HEK293 (cell line): ENCODE measurements around the gene GTF2IRD1.

Experiments
- CTCF ChIA-PET: fragments of 350-600 bp; formaldehyde crosslinking; extraction: SDS; loops from one replicate; lab custom pipeline; 2021; ENCODE audit warnings: antibody characterized with exemption; lab: Yijun Ruan, JAX
- POLR2A ChIA-PET: fragments of 300-600 bp; formaldehyde crosslinking; extraction: SDS; loops from one replicate; lab custom pipeline; 2020; ENCODE audit warnings: antibody characterized with exemption, inconsistent platforms; lab: Yijun Ruan, JAX
- H3K27ac ChIP-seq: fragments of 200-500 bp; sonication (Bioruptor generic); 2 replicates; pipeline ENCODE4 v1.5.1; 2014; ENCODE audit warnings: low read depth, low read length, control low read depth, inconsistent platforms; ENCODE audit errors: extremely low read depth
- H3K36me3 ChIP-seq, 2 experiments: fragments of 200-500 bp in 1 of 2; sonication (Bioruptor generic) in 1 of 2; 1 replicate in 1 of 2; 2 replicates in 1 of 2; pipeline ENCODE4 v1.5.1; 2014 to 2017; ENCODE audit warnings: inconsistent platforms in 2 of 2, low read length in 2 of 2; ENCODE audit not compliant: control insufficient read depth in 2 of 2, insufficient read depth in 1 of 2
- H3K4me1 ChIP-seq: fragments of 200-500 bp; sonication (Bioruptor generic); 2 replicates; pipeline ENCODE4 v1.5.1; 2014; ENCODE audit warnings: mild to moderate bottlenecking, low read length, inconsistent platforms; ENCODE audit not compliant: control insufficient read depth, insufficient read depth
- H3K4me3 ChIP-seq: 2 replicates; pipeline ENCODE4 v1.5.1; 2011; ENCODE audit warnings: low read depth, mild to moderate bottlenecking, control low read depth, low read length, moderate library complexity
- H3K9me3 ChIP-seq: fragments of 200-500 bp; sonication (Bioruptor generic); 2 replicates; pipeline ENCODE4 v1.5.1; 2014; ENCODE audit warnings: low read depth, low read length, inconsistent platforms; ENCODE audit not compliant: control insufficient read depth, insufficient read depth
- GLI2 ChIP-seq: fragments of 450-650 bp; formaldehyde crosslinking; IDR thresholded peaks from 2 replicates; pipeline ENCODE4; 2017; ENCODE audit warnings: missing biosample characterization, missing genetic modification characterization, low read depth, borderline replicate concordance
- GLIS2 ChIP-seq: fragments of 450-650 bp; formaldehyde crosslinking; IDR thresholded peaks from 2 replicates; pipeline ENCODE4 v1.5.1; 2016; ENCODE audit warnings: missing biosample characterization, missing genetic modification characterization
- KLF1 ChIP-seq: fragments of 450-650 bp; formaldehyde crosslinking; IDR thresholded peaks from 2 replicates; pipeline ENCODE4 v1.5.1; 2016; ENCODE audit warnings: missing biosample characterization, missing genetic modification characterization
- KLF8 ChIP-seq: fragments of 450-650 bp; formaldehyde crosslinking; IDR thresholded peaks from 2 replicates; pipeline ENCODE4 v1.5.1; 2016; ENCODE audit warnings: missing biosample characterization, missing genetic modification characterization
- KLF9 ChIP-seq: fragments of 450-650 bp; formaldehyde crosslinking; IDR thresholded peaks from 2 replicates; pipeline ENCODE4 v1.5.1; 2016; ENCODE audit warnings: missing biosample characterization, missing genetic modification characterization, low read depth
- MZF1 ChIP-seq: fragments of 450-650 bp; formaldehyde crosslinking; IDR thresholded peaks from 2 replicates; pipeline ENCODE4 v1.5.1; 2017; ENCODE audit warnings: missing biosample characterization, missing genetic modification characterization, borderline replicate concordance
- PATZ1 ChIP-seq: fragments of 450-650 bp; formaldehyde crosslinking; IDR thresholded peaks from 2 replicates; pipeline ENCODE4 v1.5.1; 2016; ENCODE audit warnings: missing biosample characterization, missing genetic modification characterization
- SP2 ChIP-seq: fragments of 450-650 bp; formaldehyde crosslinking; IDR thresholded peaks from 2 replicates; pipeline ENCODE4 v1.5.1; 2016; ENCODE audit warnings: missing biosample characterization, missing genetic modification characterization
- SP7 ChIP-seq: fragments of 450-650 bp; formaldehyde crosslinking; IDR thresholded peaks from 2 replicates; pipeline ENCODE4 v1.5.1; 2016; ENCODE audit warnings: missing biosample characterization, missing genetic modification characterization
- TCF7L2 ChIP-seq: IDR thresholded peaks from 2 replicates; pipeline ENCODE4 v1.6.1; 2011; ENCODE audit warnings: low read depth, mild to moderate bottlenecking, inconsistent platforms, low read length, moderate library complexity, borderline replicate concordance
- ZBTB26 ChIP-seq: fragments of 450-650 bp; formaldehyde crosslinking; optimal IDR thresholded peaks from 2 replicates; pipeline ENCODE3; 2016; ENCODE audit warnings: missing biosample characterization, mild to moderate bottlenecking, missing genetic modification characterization
- ZBTB7A ChIP-seq: fragments of 450-650 bp; formaldehyde crosslinking; IDR thresholded peaks from 2 replicates; pipeline ENCODE4 v1.5.1; 2016; ENCODE audit warnings: low read depth, missing biosample characterization, missing genetic modification characterization
- ZBTB8A ChIP-seq: fragments of 450-650 bp; formaldehyde crosslinking; IDR thresholded peaks from 2 replicates; pipeline ENCODE4 v1.5.1; 2016; ENCODE audit warnings: missing biosample characterization, missing genetic modification characterization
- ZNF132 ChIP-seq: fragments of 450-650 bp; formaldehyde crosslinking; IDR thresholded peaks from 2 replicates; pipeline ENCODE4 v1.5.1; 2017; ENCODE audit warnings: missing biosample characterization, missing genetic modification characterization, borderline replicate concordance
- ZNF133 ChIP-seq: fragments of 450-650 bp; formaldehyde crosslinking; IDR thresholded peaks from 2 replicates; pipeline ENCODE4 v1.5.1; 2016; ENCODE audit warnings: missing biosample characterization, missing genetic modification characterization
- ZNF138 ChIP-seq: fragments of 450-650 bp; formaldehyde crosslinking; IDR thresholded peaks from 2 replicates; pipeline ENCODE4 v1.5.1; 2016; ENCODE audit warnings: missing biosample characterization, missing genetic modification characterization, borderline replicate concordance
- ZNF140 ChIP-seq: fragments of 450-650 bp; formaldehyde crosslinking; IDR thresholded peaks from 2 replicates; pipeline ENCODE4 v1.5.1; 2016; ENCODE audit warnings: missing biosample characterization, missing genetic modification characterization
- ZNF174 ChIP-seq: fragments of 450-650 bp; formaldehyde crosslinking; IDR thresholded peaks from 2 replicates; pipeline ENCODE4 v1.5.0; 2017; ENCODE audit warnings: missing biosample characterization, mild to moderate bottlenecking, missing genetic modification characterization
- ZNF311 ChIP-seq: fragments of 450-650 bp; formaldehyde crosslinking; IDR thresholded peaks from 2 replicates; pipeline ENCODE4 v1.5.1; 2017; ENCODE audit warnings: missing biosample characterization, missing genetic modification characterization, borderline replicate concordance
- ZNF394 ChIP-seq: fragments of 450-650 bp; formaldehyde crosslinking; IDR thresholded peaks from 2 replicates; pipeline ENCODE4 v1.5.1; 2016; ENCODE audit warnings: missing biosample characterization, missing genetic modification characterization, mild to moderate bottlenecking, moderate library complexity, borderline replicate concordance
- ZNF398 ChIP-seq: fragments of 450-650 bp; formaldehyde crosslinking; IDR thresholded peaks from 2 replicates; pipeline ENCODE4 v1.5.1; 2017; ENCODE audit warnings: missing biosample characterization, missing genetic modification characterization
- ZNF544 ChIP-seq: fragments of 450-650 bp; formaldehyde crosslinking; IDR thresholded peaks from 2 replicates; pipeline ENCODE4 v1.5.0; 2017; ENCODE audit warnings: missing biosample characterization, missing genetic modification characterization
- ZNF629 ChIP-seq: fragments of 450-650 bp; formaldehyde crosslinking; IDR thresholded peaks from 2 replicates; pipeline ENCODE4 v1.5.1; 2017; ENCODE audit warnings: missing biosample characterization, missing genetic modification characterization
- ZNF654 ChIP-seq: fragments of 450-650 bp; formaldehyde crosslinking; IDR thresholded peaks from 2 replicates; pipeline ENCODE4 v1.5.1; 2016; ENCODE audit warnings: low read depth, missing biosample characterization, missing genetic modification characterization
- ZNF776 ChIP-seq: fragments of 450-650 bp; formaldehyde crosslinking; IDR thresholded peaks from 2 replicates; pipeline ENCODE4 v1.5.0; 2017; ENCODE audit warnings: missing biosample characterization, missing genetic modification characterization, borderline replicate concordance
- ZNF785 ChIP-seq: fragments of 450-650 bp; formaldehyde crosslinking; IDR thresholded peaks from 2 replicates; pipeline ENCODE4 v1.5.1; 2016; ENCODE audit warnings: missing biosample characterization, missing genetic modification characterization
- ZSCAN16 ChIP-seq: fragments of 450-650 bp; formaldehyde crosslinking; IDR thresholded peaks from 2 replicates; pipeline ENCODE4 v1.5.1; 2016; ENCODE audit warnings: missing biosample characterization, missing genetic modification characterization
- ZSCAN30 ChIP-seq: fragments of 450-650 bp; IDR thresholded peaks from 2 replicates; pipeline ENCODE4 v1.5.1; 2018; ENCODE audit warnings: missing biosample characterization, mild to moderate bottlenecking, missing genetic modification characterization, moderate library complexity
- ZXDB ChIP-seq: fragments of 450-650 bp; formaldehyde crosslinking; IDR thresholded peaks from 2 replicates; pipeline ENCODE4 v1.5.1; 2016; ENCODE audit warnings: missing biosample characterization, missing genetic modification characterization

GTF2IRD1 gene, protein sequence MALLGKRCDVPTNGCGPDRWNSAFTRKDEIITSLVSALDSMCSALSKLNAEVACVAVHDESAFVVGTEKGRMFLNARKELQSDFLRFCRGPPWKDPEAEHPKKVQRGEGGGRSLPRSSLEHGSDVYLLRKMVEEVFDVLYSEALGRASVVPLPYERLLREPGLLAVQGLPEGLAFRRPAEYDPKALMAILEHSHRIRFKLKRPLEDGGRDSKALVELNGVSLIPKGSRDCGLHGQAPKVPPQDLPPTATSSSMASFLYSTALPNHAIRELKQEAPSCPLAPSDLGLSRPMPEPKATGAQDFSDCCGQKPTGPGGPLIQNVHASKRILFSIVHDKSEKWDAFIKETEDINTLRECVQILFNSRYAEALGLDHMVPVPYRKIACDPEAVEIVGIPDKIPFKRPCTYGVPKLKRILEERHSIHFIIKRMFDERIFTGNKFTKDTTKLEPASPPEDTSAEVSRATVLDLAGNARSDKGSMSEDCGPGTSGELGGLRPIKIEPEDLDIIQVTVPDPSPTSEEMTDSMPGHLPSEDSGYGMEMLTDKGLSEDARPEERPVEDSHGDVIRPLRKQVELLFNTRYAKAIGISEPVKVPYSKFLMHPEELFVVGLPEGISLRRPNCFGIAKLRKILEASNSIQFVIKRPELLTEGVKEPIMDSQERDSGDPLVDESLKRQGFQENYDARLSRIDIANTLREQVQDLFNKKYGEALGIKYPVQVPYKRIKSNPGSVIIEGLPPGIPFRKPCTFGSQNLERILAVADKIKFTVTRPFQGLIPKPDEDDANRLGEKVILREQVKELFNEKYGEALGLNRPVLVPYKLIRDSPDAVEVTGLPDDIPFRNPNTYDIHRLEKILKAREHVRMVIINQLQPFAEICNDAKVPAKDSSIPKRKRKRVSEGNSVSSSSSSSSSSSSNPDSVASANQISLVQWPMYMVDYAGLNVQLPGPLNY

GRCh38 chr7:74453322-74454011 lies at the start of gene GTF2IRD1:
Gene GTF2IRD1 (plus strand): TSS chr7:74453906. CDS start chr7:74508081, 54,175 bp downstream.
- H3K9me3 ChIP-seq = no peaks in the 10 kb centered on the region
- H3K4me1 ChIP-seq = peaks cover 6% of the 10 kb centered on the region
- peak within 1 kb of the TSS; percentile 77; the same call in 1 of the 2 replicates for H3K27ac ChIP-seq
- ChIA-PET POLR2A (interaction anchor here (1.0 kb wide), 2 partner anchors 9 to 22 kb away, joined by 3 read pairs; no protein-coding TSS in a partner anchor), CTCF (interaction anchor here (0.6 kb wide), 1 partner anchor 28 kb away, joined by 3 read pairs; no protein-coding TSS in a partner anchor)
- no peaks in the 10 kb centered on the region for H3K36me3 ChIP-seq
- peak within 1 kb of the TSS; percentile 66 for H3K4me3 ChIP-seq
- TF ChIP-seq ZNF785 (tag by site-specific recombination) (no peak), KLF8 (peak; percentile 14; the same call in 1 of the 2 replicates), KLF1 (tag by site-specific recombination) (peak; percentile 23; the same call in 1 of the 2 replicates), ZBTB7A (0 out of 2 replicates have a peak, but pooled peaks have one; percentile 53), ZNF140 (tag by site-specific recombination) (no peak), ZNF138 (tag by site-specific recombination) (no peak), ZSCAN16 (tag by site-specific recombination) (no peak), TCF7L2 (peak; percentile 35; the same call in 1 of the 2 replicates), KLF9 (tag by site-specific recombination) (no peak), ZNF311 (tag by site-specific recombination) (no peak), SP7 (peak; percentile 26; the same call in 1 of the 2 replicates), GLI2 (no peak), ZNF133 (tag by site-specific recombination) (no peak), GLIS2 (peak; percentile 48), ZNF398 (tag by site-specific recombination) (peak; percentile 68), ZNF174 (no peak), ZNF629 (tag by site-specific recombination) (no peak), ZXDB (tag by site-specific recombination) (peak; percentile 77), ZNF544 (tag by site-specific recombination) (no peak), SP2 (tag by site-specific recombination) (peak; percentile 42), ZSCAN30 (tag by site-specific recombination) (no peak), MZF1 (tag by site-specific recombination) (no peak), PATZ1 (tag by site-specific recombination) (peak; percentile 67), ZNF132 (tag by site-specific recombination) (no peak), ZNF654 (tag by site-specific recombination) (no peak), ZBTB8A (peak; percentile 69), ZNF776 (no peak), ZNF394 (no peak), ZBTB26 (peak; percentile 74)
